Stimulated activated CD4-positive, alpha-beta T cell treated with anti-CD3 and anti-CD28 coated beads, Interleukin-15, amount 100 ng/mL, for 24 hours (primary cell): Measurements from ENCODE around the gene UBAP1.
"Not testable (repeated sequence)": the region's sequence is repeated elsewhere in the genome, so short reads cannot be mapped to it uniquely, and the experiment has no call there.

Source experiments
- DNase-seq: peaks from one replicate; pipeline ENCODE4 v3.0.0-alpha.2; 2020

UBAP1 gene

DNA sequence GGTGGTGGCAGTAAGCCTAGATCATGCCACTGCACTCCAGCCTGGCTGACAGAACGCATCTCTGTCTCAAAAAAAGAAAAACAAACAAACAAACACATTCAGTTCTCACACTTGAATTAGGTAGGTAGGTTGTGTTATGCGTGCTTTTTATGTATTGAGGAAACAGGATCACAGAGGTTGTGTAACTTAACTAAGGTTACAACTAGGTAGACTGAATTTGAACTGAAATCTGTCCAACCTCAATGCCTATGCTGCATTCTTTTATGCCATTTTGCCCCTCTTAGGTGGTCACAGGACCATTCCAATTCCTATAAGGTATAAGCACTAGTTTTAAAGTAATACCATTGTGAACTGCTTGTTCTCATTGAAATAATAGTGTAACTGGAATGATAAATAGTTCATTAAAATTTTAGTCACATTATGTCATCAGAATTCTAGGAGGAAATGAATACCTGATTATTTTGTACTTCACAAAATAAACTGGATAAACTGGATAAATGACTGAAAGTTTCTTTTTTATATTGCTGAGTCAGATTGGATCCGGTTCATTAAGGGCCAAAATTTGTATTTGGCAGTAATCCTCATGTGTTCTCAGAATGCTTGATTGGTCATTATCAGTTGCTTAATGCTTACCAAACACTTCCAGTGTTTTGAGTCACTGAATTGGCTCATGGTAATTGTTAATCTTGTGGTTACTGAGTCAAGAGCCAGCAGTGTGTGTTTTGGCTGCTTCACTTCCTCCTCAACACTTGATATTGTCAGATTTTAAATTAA, 7.1 kb downstream of the UBAP1 start:
- no peak for DNase-seq

DNA sequence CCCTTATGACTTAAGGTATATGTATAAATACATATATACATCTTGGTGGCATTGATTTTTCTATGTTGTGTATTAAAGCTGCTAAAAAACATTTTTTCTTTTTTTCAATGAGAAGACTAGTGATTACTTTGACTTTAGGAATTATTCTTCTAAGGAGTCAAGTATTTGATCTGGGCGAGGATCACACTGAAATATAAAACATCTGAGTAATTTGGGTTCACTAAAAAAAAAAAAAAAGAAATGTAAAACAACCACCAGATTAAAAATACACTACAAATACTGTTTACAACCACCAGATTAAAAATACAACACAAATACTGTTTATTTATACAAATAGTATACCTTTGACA, 9.0 kb downstream of the UBAP1 start:
- DNase-seq = no peak

DNA sequence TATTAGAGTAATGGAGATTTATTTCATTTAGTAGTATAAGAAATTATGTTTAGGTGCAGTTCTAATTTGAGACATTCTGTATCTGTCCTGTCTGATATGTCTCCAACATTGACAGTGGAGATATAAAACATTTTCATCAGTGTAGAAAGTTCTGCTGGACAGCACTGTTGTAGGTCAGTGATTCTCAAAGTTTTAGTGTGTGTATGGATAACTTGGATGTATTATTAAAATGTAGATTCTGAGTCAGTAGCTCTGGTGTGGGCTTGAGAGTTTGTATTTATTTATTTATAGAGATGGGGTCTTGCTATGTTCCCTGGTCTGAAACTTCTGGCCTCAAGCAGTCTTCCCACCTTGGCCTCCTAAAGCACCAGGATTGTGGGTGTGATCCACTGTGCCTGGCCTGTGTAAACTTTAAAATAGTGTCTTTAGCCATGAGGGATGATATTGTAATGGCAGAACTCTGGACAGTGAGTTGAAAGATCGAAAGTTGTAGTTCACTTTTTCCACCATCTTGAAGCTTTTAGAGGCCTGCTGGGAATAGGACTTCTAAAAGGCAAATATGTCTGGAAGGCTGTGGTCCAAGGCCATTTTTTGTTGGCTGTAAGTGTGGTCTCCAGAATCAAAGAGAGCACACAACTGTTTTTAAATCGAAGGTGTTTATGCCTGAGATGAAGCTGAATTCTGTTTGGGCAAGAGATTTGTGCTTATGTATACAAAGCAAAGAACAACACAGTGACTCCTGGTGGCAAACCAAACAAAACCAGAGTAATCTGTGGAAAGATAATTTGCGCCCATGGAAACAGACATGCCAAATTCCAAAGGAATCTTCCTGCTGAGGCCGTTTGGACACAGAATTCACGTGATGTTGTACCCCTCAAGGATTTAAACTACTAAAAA, 12.4 kb downstream of the UBAP1 start:
- DNase-seq = no peak

DNA sequence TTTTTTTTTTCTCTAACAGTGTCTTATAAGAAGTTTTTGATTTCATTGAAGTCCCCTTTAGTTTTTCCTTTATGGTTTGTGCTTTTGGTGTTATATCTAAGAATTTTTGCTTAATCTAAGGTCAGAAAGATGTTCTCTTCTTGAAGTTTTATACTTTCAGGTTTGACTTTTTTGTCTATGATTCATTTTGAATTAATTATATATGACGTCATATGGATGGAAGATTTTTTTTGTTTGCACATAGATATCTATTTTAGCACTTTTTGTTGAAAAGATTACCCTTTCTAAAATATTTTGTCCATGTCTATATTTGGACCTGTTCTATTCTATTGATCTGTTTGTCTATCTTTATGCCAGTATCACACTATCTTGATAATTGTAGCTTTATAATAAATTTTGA, 16.3 kb downstream of the UBAP1 start:
- DNase-seq = no peak

DNA sequence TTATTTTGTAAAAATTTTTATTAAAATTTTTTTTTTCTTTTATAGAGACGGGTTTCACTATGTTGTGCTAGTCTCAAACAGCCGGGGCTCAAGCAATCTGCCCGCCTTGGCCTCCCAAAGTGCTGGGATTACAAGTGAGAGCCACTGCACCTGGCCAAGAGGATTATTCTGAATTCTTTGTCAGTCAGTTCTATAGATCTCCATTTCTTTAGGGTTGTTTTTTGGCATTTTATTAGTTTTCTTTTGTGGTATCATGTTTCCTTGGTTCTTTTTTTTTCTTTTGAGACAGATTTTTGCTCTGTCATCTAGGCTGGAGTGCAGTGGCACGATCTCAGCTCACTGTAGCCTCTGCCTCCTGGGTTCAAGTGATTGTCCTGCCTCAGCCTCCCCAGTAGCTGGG, 18.4 kb downstream of the UBAP1 start:
- DNase-seq = not testable (repeated sequence)

DNA sequence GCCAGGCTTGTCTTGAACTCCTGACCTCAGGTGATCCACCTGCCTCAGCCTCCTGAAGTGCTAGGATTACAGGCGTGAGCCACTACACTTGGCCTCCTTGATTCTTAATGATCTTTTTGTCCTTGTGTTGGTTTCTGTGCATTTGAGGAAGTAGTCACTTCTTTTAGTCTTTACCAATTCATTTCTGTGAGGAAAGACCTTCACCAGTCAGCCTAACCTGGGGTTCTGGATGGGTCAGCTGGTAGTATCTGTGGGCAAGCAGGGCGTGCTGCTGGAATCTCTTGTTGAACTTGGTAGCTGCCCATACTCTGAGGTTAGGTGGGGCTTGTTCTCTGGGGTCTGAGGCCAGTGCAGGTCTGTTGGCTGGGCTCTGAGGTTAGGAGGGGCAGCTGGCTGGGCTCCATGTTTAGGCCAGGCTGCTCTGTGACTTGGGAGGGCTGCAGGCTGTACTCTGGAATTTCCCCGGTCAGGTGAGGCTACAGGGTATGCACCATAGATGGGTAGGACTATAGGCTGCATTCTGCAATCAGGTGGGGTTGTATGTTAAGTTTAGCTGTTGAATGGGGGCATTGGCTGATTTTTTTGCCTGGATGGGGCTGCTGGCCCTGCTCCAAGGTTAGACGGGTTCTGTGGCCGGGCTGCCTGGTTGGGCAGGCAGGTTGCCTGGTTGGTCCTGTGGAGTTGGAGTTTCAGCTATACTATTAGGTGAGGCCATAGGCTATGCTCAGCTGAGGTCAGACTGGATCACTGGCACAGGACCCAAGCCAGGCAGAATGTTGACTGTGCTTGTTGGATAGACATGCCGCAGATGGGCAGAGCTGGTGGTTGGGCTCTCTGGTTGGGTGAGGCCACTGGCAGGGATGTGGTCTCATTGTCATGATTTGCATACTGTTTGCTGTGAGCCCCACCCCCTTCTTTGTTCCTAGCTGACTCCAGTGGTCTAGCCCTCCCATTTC, 19.2 kb downstream of the UBAP1 start:
- no peak for DNase-seq

DNA sequence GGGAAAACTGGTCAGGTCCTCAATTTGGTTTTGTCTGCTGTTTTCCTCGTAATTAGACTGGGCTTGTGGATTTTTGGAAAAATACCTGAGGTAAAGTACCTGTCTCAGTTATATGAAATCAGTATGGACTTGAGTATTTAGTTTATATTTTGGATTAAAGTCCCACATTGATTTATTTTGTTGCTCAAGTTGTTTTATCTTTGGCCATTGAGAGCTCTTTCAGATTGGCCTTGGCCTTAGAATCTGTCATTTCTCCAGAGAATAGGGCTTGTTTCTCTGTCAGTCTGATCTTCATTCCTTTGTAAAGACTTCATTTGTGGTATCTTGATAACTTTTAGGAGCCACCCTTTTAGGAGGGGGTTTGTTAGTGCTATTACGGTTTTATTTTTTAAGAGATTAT, 21.2 kb downstream of the UBAP1 start:
- DNase-seq = no peak

DNA sequence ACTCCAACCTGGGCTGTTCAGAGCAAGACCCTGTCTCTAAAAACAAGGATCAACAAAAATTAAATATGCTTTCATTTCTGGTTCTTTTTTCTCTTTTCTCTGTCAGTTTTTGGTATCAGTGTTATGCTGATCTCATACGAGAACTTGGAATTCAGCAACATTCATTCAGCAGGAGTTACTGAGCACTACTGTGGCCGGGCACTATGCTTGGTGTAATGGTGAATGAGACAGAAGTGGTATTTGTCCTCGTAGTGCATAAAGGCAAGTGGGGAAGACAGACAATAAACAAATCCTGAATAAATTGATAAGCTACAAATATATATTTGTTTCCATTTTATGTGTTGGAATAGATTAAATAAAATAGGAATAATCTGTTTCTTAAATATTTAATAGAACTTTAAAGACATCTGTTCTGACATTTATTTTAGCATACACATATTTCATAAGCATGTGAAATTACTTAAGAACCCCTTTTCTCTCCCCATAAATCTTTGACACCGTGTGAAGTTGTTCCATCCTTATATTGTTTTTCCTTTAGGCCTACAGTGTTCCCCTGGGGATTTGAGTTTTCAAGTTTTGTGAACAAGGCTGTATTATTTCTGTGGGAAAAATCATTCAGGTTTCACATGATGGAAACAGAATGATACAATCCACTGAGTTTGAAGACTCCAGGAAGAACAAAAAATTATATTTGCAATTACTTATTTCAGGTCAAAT, 24.6 kb downstream of the UBAP1 start:
- DNase-seq = no peak

DNA sequence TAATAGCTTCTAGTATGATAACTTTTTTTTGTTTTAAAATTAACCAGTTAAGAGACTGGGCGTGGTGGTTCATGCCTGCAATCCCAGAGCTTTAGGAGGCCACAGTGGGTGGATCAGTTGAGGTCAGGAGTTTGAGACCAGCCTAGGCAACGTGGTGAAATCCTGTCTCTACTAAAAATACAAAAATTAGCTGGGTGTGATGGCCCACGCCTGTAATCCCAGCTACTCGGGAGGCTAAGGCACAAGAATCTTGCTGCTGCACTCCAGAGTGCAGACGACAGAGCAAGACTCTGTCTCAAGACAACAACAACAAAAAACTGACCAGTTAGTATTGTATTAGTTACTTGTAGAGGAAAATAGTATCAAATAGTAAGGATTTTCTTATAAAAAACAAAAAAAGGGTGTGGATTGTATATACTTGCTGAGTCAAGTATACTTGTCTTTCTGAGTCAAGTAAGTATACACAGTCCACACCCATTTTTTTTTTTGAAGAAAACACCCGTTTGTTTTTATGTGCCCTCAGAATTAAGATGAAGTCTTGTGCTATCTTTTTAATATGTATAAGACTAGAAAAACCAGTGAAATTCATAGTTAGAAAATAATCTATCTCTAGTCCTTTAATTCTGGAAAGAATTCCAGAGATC, 25.3 kb downstream of the UBAP1 start:
- no peak for DNase-seq

DNA sequence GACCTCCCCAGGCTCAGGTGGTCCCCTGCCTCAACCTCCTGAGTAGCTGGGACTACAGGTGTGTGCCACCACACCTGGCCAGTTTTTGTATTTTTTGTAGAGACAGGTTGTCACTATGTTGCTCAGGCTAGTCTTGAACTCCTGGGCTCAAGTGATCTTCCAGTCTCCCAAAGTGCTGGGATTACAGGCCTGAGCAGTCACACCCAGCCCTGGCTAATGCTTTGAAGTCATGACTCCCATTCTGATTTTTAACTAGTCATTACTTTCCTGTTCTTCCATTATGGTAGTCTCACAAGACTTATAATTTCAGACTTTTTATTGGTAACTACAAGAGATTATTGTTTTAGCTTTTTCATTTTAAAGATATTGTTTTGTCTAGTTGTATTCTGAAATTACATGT, 26.3 kb downstream of the UBAP1 start:
- no peak for DNase-seq

DNA sequence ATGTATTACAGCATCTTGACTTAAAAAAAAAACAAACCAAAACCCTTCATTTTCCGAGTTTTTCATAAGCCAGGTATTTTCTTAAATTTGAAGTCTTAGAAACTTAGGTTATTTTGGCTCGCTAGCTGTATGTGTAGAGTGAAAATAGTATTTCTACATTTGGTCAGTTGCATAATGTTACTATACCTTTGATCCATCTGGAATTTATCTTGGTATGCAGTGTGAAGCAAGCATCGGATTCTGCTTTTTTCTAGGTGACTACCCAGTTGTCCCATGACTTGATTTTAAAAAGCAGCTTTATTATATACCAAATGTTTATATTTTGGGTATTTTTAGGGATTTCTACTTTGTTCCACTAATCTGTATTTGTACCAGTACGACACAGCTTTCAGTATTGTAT, 27.7 kb downstream of the UBAP1 start:
- no peak for DNase-seq

DNA sequence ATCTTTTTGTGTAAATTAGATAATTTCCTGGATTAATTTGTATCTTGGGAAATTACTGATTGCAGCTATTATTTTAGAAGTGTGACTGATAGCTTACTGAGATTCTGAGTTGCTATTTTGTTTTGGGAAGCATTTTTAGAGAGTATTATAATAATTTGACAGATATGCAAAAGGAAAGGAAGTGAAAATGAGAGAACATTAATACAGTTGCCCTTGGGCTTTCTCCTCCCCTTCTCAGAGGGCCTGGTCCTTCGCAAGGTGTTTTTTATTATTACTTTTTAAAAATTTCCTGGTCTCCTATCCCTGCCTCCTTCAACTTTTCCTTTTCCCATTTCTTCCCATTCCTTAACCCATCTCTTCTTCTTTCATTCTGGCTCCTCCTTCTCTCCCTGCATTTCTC, 32.6 kb downstream of the UBAP1 start:
- no peak for DNase-seq

DNA sequence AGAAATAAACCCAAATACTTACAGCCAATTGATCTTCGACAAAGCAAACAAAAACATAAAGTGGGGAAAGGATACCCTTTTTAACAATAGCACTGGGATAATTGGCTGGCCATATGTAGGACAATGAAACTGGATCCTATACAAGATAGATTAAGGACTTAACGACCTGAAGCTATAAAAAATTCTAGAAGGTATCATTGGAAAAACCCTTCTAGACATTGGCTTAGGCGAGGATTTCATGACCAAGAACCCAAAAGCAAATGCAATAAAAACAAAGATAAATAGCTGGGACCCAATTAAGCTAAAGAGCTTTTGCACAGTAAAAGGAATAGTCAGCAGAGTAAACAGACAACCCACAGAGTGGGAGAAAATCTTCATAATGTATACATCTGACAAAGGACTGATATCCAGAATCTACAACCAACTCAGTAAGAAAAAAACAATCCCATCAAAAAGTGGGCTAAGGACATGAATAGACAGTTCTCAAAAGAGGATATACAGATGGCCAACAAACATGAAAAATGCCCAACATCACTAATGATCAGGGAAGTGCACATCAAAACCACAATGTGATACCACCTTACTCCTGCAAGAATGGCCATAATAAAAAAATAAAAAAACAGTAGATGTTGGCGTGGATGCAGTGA, 35.6 kb downstream of the UBAP1 start:
- not testable (repeated sequence) for DNase-seq

DNA sequence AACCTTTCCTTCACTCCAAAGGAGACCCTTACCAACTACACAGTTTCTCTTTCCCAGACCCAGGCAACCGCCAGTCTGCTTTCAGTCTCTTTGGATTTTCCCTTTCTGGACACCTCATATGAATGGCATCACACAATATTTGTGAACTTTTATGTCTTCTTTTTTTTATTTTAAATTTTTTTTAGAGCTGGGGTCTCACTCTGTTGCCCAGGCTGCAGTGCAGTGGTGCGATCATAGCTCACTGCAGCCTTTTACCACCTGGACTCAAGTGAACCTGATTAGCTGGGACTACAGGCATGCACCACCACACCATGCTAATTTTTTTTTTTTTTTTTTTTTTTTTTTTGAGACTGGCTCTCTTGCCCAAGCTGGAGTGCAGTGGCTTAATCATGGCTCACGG, 37.5 kb downstream of the UBAP1 start:
- DNase-seq = no peak

DNA sequence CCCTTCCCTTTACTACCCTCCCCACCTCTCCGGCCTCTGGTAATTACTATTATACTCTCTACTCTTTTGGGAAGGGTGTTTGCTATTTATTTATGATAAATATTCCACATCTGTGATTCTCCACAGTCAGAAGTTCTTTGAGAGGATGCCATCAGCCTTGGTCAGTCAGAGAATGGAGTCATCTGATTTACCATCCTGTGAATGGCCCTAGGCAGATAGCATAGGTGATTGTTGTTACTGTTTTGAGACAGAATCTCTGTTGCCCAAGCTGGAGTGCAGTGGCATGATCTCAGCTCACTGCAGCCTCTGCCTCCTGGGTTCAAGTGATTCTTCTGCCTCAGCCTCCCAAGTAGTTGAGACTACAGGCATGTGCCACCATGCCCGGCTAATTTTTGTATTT, 38.2 kb downstream of the UBAP1 start:
- DNase-seq = not testable (repeated sequence)

DNA sequence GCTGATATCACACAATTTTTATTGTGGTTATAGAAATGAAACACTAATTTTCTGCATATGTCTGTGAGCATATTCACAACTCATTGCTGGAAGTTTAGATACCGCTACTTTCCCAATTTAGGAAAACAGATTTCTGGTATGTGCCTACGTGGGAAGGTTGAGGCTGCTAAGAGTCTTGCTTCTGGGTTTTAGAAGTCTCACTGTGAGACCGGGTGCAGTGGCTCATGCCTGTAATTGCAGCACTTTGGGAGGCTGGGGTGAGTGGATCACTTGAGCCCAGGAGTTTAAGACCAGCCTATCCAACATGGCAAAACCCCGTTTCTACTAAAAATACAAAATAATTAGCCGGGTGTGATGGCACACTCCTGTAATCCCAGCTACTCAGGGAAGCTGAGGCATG, 39.6 kb downstream of the UBAP1 start:
- DNase-seq = no peak

DNA sequence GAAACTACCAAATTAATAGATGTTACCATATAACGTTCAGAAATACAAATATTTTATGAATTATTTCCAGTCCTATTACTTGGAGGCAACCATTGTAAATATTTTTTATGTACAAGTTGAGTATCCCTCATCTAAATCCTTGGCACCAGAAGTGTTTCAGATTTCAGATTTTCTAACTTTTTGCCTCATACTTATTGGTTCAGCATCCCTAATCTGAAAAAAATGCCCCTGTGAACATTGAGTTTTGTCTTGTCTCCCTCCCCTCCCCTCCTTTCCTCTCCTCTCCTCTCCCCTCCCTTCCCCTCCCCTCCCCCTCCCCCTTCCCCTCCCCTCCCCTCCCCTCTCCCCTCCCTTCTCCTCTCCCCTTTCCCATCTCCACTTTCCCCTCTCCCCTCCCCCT, 40.6 kb downstream of the UBAP1 start:
- DNase-seq = no peak

DNA sequence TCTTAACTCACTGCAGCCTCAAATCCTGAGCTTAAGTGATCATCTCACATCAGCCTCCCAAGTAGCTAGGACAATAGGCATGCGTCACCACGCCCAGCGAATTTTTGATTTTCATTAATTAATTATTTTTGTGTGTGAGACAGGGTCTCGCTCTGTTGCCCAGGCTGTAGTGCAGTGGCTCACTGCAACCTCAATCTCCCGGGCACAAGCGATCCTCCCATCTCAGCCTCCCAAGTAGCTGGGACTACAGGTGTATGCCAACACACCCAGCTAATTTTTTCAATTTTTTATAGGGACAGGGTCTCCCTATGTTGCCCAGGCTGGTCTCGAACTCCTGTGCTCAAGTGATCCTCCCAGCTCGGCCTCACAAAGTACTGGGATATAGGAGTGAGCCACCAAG, 41.4 kb downstream of the UBAP1 start:
- no peak for DNase-seq

DNA sequence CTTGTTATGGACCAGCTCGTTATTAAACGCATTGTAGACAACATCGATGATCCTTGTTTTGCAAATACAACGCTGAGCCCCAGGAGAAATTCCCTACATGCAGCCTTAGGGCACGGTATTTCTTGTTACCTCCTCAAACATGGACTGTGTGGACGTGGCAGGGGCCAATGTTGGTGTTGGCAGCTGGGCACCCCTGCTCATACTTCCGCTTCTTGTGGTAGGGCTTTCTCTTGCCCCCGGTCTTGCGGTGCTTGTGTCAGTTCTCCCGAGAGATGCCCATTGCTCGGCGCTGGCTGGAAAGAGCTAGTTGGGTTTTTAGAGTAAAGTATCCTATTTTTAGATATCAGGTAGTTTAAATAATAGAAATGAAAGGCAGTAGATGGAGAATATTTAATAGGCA, 45.5 kb downstream of the UBAP1 start:
- no peak for DNase-seq

DNA sequence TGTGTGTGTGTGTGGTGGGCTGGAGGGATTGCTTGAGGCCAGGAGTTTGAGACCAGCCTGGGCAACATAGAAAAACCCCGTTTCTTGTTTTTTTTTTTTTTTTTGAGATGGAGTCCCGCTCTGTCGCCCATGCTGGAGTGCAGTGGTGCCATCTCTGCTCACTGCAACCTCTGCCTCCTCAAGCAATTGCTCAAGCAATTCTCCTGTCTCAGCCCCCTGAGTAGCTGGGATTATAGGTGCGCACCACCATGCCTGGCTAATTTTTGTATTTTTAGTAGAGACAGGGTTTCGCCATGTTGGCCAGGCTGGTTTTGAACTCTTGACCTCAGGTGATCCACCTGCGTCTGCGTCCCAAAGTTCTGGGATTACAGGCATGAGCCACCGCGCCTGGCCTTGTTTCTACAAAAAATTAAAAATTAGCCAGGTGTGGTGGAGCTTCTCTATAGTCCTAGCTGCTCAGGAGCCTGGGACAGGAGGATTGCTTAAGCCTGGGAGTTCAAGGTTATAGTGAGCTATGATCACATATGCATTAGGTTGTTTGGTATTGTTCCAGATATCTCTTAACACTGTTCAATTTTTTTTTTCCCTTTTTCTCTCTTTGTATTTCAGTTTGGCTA, 47.4 kb downstream of the UBAP1 start:
- not testable (repeated sequence) for DNase-seq

DNA sequence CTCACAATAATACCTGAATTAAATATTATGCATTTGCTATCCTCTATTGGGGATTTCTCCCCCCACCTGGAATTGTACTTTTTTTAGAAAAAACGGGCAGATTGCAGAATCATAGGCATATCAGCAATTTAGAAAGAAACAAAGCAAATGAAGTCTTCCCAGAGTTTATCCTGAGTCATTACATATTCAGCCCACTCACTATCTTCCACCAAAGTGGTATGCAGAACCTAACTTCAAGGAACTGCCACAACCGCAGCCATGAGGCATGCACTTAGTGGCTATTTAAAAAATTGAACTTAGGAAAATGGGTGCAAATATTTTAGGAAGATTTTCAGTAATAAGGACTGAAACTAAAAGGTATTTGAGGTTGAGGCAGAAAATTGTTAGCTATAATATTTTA, 48.6 kb downstream of the UBAP1 start:
- no peak for DNase-seq
